ENCODE measurements around the gene KIF5A.
"Not testable (repeated sequence)": the region's sequence is repeated elsewhere in the genome, so short reads cannot be mapped to it uniquely, and the experiment has no call there.

KIF5A gene

DNA sequence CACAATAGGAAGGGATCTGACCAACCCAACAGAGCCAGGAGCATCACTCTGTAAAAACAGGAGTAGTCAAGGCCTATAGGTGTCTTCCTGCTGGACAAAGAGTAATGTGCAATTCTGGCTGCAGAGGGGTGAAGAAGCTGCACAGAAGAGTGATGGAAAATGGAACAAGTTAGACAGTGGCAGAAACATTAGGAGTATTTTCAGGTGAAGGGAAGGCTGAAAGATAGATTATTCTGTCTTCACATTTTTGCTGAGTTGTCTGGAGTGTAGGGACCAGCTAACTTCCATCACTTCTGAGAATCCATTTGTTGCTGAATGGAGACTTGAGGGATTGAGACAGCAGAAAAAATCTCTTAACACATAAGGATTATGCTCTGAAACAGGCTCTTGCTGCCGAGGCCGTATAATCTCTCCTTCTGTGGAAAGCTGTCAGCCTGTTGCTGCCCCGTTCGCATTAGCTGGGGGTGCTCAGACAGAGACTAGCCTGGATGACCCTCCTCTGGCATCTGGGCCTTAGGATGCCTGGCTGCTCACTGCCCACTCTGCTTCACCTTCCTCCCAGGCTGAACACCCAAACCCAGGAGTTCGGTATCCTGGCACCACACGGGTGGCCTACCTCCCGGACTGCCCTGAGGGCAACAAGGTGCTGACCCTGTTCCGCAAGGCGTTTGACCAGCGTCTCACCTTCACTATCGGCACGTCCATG lies 58.3 kb downstream of the KIF5A start:
- no peak for DNase-seq (ENCODE audit: low read depth in 2 of 2)

DNA sequence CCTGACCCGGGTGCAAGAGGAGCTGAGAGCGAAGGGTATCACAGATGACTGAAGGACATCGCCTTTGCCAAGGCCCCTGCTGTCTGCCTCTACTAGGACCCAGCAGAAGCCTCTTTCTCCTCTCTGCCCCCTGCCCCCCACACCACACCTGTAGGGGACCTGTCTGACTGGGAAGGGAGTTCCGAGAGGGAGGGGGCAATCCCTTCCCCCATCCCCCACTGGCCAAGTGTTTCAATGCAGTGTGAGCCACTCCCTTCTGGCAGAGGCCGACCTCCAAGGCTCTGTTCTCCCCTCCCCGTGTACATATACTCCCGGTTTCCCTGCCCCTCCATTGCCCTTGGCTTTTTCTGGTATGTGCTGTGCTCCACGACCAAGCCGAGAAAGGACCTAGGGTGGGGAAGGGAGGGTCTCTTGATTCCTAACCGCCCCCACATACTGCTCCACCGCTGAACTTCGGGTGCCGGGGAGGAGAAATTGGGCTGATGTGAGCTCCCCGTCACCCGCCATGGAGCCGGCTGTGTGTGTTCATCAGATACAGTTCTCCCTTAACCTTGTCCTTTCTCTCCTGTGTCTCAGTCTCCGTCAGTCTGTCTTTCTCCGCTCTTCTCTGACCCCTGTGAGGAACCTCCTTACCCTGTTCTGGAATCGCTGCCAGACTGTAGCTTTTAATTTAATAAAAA lies 59.4 kb downstream of the KIF5A start:
- no peak for DNase-seq (ENCODE audit: low read depth in 2 of 2)

DNA sequence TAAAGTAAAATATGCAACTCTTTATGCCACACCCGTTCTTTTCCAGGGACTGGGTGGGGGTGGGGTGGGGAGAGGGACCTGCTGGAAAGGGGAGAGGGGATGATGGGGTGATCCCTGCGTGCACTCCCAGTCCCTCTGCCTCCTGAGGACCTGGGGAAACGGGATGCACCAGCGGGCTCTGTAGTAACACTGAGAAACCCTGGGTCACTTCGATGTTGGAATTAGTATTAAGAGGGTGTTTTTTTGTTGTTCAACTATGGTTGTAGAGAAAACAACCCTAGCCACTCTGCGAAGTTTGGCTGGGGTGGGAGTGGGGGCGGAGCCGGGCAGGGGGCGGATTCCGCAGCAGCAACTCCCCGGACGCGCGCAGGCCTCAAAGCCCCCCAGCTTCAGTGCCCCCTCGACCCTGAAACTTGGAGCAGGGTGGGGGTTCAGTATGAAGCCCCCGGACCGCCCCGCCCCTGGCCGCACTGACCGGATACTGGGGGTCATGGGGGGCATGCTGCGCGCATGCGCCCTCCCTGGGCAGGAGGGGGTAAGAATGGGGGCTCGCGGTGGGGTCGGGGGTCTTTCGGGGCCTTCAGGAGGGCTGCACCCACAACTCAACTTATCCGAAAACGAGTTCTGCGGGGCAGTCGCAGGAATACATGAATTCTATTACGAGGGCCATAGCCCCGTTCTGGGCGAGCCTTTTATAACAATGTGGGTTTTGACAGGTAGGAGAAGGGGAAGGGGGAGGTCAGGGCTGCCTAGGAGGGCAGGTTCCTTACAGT lies 60.1 kb downstream of the KIF5A start:
- DNase-seq (ENCODE audit: low read depth in 2 of 2): no peak

DNA sequence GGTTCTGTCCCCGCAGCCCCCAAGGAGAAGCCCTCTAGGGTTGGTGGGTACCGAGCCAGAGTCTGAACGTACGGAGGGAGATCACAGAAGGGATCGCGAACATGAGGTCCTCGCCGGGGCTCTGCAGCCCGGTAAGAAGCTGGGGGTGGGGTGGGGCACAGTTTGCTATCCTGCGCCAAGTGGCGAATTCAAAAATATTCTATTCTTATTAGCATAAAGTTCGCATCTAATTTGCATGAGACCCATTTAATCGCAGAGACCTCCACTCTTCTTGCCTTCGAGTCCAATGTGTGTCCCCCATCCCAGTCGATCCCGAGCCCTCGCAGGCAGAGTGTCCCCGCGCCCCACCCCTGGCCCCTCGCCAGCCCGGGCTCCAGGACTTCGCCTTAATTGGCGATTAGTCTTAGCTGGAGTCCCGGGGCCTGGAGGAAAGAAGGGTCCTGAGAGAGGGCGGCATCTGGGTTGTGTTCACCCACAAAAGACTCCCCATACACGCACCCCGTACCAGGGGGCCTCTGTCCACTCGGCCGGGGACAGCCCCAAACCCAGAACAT lies 60.8 kb downstream of the KIF5A start:
- no peak for DNase-seq (ENCODE audit: low read depth in 2 of 2)

DNA sequence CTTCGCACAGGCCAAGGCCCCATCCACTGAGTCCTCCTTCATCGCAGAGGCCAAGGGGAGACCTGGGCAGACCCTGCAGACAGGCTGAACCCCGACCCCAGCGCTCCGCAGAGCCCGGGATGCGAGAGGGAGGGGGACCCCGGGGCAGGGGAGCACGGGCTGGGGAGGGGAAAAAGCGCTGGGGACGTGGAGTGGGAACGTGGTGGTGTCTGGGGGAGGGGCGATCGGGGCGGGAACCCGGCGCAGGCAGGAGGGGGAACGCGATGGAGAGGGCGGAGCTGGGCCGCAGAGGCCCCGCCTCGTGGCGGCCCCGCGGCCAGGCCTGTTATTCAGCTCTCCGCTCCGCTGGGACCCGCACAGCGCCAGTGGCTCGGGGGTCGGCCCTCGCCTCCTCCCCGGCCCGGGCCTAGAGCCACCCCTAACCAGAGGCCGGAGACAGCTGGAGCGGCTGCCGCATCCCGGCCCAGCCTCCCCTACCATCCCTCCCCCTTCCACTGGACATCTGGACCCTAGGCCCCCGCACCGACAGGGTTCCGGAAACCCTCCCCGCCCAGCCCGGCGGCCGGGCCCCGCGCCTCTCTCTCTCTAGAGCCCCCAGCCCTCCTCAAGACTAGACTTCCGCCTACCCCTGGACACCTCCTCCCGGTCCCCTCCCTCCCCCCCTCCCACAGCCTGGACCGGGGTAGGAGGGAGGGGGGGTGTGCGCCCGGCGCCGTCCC lies 61.4 kb downstream of the KIF5A start, which contains the start of gene ARHGEF25:
TSS of gene ARHGEF25 (plus strand) at position 328 of the 719 bp plus-strand sequence. CDS start 460 bp downstream, outside the sequence.
- DNase-seq (ENCODE audit: low read depth in 2 of 2): peak in 1 of 2 donors; percentile 30

DNA sequence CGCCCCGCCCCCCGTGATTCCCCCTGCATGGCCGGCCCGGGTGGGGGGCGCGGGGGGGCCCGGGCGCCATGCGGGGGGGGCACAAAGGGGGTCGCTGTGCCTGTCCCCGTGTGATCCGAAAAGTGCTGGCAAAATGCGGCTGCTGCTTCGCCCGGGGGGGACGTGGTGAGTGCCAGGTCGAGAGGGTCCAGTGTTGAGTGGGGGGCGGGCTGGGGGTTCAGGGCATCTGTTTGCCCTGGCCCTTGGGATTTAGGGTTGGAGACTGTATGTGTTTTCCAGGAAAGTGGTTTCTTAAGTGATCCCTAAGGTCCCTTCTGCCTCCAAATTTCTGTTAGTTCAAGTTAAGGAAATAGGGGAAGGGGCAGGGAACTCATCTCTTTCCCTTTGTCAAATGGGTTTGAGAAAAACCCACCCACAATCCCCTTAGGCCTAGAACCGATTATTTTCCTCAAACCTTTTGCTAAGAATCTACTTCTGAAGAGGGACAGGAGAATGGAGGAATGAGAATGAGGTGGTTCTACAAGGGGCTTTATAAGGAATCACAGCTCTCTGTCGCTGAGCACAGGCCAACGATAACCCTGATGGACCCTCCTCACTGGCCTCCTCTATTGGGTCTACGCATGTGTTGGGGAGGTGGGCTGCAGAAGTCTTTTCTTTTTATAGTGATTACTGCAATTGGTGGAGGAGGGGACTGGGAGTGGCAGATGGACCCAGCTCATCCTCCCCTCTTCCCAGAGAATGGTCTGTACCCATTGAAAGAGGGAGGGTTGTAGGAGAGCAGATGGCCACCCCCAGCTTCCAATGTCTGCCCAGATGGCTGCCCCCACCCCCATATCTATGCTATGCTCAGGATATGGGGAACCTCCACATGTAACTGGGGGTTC lies 62.2 kb downstream of the KIF5A start:
- no peak for DNase-seq (ENCODE audit: low read depth in 2 of 2)

DNA sequence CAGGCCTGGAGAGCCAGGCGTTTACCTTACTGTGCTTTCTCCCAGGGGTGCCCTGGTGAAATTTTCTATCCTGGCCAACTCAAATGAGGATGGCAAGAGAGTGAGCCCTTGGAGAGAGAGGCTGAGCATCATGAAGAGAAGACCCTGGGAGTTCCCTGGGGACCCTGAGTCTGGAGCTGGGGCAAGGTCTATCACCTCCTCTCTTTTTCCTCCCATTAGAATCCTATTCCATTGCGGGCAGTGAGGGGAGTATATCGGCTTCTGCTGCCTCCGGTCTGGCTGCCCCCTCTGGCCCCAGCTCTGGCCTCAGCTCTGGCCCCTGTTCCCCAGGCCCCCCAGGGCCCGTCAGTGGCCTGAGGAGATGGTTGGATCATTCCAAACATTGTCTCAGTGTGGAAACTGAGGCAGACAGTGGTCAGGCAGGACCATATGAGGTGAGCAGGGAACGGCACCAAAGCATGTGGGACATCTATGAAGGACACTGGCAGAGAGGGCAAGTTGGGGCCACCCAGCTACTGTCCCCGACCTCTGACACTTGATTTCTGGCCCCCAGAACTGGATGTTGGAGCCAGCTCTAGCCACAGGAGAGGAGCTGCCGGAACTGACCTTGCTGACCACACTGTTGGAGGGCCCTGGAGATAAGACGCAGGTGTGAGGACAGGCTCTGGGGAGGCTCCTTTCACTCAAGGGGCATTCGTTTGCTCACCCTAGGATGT lies 63.0 kb downstream of the KIF5A start:
- no peak for DNase-seq (ENCODE audit: low read depth in 2 of 2)

DNA sequence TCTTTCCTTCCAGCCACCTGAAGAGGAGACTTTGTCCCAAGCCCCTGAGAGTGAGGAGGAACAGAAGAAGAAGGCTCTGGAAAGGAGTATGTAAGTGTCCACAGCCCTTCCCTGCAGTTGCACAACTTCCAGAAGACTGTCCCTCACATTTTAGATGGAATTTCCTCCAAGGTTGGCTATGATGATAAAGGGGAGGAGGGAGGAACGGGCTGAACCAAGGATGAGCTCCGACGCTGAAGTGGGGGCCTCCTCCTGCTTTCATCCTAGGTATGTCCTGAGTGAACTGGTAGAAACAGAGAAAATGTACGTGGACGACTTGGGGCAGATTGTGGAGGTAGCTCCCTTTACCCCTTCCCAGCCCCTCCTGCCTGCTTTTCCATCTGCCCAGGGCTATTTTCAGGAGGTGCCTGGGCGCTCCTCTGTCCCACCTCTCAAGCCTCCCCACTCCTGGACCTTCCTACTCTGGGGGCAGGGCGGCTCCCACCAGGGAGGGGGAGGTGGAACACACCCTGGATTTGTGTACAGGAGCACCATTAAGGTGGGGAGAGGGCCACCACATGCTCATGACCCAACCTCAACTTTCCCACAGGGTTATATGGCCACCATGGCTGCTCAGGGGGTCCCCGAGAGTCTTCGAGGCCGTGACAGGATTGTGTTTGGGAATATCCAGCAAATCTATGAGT lies 63.7 kb downstream of the KIF5A start:
- no peak for DNase-seq (ENCODE audit: low read depth in 2 of 2)

DNA sequence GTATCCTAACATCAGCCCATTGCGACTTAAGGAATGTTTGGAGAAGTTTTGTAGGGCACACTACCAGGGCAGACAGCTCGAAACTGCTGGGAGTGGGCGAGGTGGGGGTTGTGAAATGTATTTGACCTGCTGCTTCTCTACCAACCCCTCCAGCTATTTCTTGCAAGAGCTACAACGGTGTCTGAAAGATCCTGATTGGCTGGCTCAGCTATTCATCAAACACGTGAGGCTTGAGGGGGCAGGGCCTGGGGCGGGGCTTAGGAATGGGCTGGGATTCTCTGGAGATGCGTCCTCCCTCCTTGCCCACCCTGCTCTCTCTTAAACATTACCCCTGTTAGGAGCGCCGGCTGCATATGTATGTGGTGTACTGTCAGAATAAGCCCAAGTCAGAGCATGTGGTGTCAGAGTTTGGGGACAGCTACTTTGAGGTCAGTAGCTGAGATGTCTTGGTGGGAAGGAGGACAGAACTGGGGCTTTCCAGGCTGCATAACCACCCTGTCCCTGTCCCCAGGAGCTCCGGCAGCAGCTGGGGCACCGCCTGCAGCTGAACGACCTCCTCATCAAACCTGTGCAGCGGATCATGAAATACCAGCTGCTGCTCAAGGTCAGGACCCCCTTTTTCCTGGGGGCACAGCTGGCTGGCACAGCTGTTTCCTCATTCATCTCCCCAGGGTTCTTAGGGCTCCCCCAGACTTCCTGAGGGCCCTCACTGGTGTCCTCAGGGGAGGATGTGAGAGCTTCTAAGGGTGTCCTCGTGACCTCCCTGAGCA lies 64.5 kb downstream of the KIF5A start:
- no peak for DNase-seq (ENCODE audit: low read depth in 2 of 2)

DNA sequence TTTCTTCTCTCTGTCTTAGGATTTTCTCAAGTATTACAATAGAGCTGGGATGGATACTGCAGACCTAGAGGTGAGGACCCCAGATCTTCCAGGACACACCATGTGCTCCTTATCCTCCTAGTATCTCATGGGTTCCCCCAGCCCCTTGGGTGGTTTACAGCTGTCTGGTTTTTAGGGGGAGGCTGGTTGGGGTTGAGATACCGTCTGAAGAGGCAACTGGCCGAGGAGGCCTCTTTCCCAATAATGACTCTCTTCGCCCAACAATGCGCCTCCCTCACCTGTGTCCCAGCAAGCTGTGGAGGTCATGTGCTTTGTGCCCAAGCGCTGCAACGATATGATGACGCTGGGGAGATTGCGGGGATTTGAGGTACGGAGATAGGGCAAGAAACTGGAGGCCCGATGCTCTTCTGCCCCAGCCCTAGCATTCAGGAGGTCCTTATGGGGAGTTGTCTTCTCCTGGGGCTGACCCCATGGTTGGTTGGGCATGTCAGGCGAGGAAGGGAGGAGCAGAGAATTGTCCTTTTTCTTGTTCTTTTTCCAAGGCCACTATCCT lies 65.2 kb downstream of the KIF5A start:
- no peak for DNase-seq (ENCODE audit: low read depth in 2 of 2)

DNA sequence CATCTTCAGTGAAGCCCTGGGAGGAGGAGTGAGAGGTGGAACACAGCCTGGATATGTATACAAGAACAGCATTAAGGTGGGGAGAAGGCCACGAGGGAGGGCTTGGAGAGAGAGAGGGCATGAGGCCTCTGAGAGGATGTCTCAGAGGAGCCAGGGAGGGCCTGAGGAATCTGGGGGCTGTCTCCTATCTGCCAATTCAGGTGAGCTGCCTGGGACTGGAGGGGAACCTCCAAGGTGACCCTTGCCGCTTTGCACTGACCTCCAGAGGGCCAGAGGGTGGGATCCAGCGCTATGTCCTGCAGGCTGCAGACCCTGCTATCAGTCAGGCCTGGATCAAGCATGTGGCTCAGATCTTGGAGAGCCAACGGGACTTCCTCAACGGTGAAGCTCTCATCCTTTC lies 65.8 kb downstream of the KIF5A start:
- DNase-seq (ENCODE audit: low read depth in 2 of 2): no peak

DNA sequence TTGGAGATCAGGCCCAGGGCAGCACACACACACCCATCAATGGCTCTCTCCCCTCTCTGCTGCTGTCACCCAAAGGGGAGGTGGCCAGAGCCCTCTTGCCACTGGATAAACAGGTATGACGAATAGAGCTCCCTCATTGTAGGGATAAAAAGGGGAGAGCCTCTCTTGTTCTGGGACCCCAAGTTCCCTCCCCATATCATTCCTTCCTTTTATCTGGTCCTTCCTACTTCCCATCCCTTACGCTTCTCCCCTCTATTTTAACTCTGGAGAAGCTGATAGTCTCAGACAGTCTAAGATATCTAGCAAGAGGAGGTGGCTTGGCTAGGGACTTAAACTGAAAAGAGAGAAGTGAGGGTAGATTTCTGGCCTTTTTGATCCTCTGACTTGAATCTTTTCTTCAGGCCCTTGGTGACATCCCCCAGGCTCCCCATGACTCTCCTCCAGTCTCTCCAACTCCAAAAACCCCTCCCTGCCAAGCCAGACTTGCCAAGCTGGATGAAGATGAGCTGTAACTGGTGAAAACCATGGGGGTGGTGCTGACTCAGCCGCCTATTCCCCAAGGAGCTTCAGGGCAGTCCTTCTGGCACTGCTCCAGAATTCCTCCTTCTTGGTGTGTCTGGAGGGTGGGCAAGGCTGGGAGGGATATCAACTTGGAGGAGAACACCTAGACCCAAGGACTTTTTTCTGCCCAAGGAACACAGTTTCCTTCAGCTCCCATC lies 66.7 kb downstream of the KIF5A start:
- no peak for DNase-seq (ENCODE audit: low read depth in 2 of 2)

DNA sequence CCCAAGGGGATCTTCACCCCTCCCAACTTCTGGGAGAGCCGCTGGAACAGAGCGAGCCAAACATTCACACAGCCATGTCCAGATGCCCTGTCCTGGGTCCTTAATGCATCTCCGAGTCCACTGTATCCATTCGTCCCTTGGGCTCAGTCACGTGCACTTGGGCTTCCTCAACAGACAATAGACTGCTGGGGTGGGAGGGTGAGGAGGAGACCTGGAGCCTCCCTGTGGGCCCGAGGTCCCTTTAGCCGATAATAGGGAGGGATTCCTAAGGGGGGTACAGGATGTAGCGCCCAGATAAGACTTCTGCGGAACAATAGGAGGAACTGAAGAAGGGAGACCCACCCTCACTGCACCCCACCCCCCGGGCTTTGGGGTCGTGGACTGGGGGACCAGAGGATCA lies 68.1 kb downstream of the KIF5A start:
- DNase-seq (ENCODE audit: low read depth in 2 of 2): no peak

DNA sequence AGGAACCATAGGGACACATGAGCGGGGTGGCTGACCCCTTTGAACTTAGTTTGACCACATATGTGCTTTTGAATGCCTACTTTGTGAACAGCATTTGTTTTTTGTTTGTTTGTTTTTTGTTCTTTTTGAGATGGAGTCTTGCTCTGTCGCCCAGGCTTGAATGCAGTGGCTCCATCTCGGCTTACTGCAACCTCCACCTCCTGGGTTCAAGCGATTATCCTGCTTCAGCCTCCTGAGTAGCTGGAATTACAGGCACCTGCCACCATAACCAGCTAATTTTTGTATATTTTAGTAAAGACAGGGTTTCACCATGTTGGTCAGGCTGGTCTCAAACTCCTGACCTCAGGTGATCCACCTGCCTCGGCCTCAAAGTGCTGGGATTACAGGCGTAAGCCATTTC lies 68.6 kb downstream of the KIF5A start:
- DNase-seq (ENCODE audit: low read depth in 2 of 2): not testable (repeated sequence)

DNA sequence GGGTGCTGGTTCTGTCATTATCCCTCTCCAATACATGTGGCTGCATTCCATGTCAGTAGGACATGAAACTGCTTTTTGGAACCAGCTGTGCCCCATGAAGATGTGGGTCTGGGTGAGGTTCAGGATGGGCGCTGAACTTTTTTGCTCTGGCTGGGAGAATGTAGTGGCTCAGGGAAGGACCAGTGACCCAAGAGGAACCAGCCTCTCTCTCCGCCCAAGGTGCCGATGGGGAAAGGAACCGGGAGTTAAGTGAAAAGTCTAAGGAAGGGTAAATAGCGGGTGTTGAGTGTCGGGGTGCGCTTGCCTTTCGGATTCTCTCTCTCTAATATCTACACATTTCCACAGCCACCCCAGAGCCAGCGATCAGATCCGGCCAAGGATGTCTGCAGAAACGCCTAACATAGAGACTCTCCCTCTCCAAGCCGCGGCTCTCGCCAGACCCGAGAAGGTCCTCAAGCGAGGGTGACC lies 69.2 kb downstream of the KIF5A start:
- DNase-seq (ENCODE audit: low read depth in 2 of 2): no peak

DNA sequence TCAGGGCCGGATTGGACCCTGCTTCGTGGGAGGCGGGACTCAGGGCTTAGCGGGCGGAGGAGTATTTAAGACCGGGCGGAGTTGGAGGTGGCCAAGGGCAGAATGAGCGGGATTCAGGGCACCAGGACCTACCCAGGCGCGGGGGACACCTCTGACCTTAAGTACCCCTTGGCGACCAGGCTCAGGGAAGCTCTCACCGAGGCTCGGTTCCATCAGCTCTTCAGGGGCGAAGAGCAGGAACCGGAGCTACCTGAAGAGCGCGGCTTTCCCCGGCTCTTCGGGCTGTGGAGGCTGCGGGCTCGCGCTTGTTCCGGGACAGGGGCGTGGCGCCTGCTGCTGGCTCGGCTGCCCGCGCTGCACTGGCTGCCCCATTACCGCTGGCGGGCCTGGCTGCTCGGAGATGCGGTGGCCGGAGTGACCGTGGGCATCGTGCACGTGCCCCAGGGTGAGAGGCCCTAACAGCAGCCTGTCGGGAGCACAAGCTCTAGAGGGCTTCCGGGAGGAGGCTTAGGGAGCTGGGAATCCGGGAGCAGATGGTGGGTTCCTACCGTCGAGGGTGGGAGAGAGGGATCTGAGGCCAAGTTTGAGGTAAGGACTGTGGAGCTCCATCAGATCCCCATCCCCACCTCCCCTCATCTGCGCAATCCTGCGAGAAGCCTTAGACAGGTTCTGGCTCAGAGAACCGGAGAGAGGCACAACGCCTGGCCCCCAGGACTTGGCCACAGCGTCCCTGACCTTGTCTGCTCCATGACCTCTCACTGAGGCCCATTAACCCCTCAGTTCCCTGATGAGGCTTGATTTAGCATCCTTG lies 69.8 kb downstream of the KIF5A start:
- DNase-seq (ENCODE audit: low read depth in 2 of 2): no peak

Data from stimulated activated CD8-positive, alpha-beta memory T cell treated with anti-CD3 and anti-CD28 coated beads, Interleukin-2, amount 100 ng/mL, for 1 hour (primary cell).